ENCODE measurements around the gene ZNRF3. TPM values are rescaled to one million over a fixed set of nuclear protein-coding genes. Genes with fewer than 3 reads are reported as not detected.
A peak's percentile ranks its signal among the peaks of the same experiment; 100 is the strongest.
"Not testable (repeated sequence)": the region's sequence is repeated elsewhere in the genome, so short reads cannot be mapped to it uniquely, and the experiment has no call there.

The ZNRF3 gene
- total RNA-seq, 4 donors from 2014 or later = 6.1 to 23.2 (median 12.0) TPM

DNA sequence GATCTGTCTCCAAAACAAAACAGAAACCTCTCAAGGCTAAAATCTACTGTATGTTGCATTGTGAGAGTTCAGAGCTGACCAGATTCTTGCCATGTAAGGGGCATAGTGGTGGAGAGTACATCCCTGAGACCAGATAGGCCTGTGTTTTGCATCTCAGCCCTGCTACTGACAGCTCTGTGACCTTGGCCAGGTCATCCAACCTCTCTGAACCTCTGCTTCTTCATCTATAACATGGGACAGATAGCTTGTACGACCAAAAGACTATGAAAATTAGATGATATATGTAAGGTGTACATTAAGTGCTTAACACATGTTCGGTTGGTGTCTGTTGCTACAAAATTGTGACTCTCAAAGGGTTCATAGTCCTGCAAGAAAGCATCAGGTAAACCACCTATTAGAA, 22.9 kb downstream of the ZNRF3 start:
- TF ChIP-seq, protein P1, sequence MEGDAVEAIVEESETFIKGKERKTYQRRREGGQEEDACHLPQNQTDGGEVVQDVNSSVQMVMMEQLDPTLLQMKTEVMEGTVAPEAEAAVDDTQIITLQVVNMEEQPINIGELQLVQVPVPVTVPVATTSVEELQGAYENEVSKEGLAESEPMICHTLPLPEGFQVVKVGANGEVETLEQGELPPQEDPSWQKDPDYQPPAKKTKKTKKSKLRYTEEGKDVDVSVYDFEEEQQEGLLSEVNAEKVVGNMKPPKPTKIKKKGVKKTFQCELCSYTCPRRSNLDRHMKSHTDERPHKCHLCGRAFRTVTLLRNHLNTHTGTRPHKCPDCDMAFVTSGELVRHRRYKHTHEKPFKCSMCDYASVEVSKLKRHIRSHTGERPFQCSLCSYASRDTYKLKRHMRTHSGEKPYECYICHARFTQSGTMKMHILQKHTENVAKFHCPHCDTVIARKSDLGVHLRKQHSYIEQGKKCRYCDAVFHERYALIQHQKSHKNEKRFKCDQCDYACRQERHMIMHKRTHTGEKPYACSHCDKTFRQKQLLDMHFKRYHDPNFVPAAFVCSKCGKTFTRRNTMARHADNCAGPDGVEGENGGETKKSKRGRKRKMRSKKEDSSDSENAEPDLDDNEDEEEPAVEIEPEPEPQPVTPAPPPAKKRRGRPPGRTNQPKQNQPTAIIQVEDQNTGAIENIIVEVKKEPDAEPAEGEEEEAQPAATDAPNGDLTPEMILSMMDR (IDR thresholded peaks at IDR 0.05) = no peak
- no peak for TF ChIP-seq POLR2A (IDR thresholded peaks at IDR 0.05)
- Histone ChIP-seq H3K4me1 (peaks cover 10 to 11% of the 10 kb centered on the region in 2 donors), H3K36me3 (no peaks in the 10 kb centered on the region), H3K4me3 (no peak overlapping the region), H3K27ac (no peak overlapping the region), H3K9me3 (no peaks in the 10 kb centered on the region), H3K27me3 (no peaks in the 10 kb centered on the region)
- DNase-seq = no peak
- intact Hi-C loops (cut with DNase I; ENCODE audit: low total_unique reads) = no loop called here

DNA sequence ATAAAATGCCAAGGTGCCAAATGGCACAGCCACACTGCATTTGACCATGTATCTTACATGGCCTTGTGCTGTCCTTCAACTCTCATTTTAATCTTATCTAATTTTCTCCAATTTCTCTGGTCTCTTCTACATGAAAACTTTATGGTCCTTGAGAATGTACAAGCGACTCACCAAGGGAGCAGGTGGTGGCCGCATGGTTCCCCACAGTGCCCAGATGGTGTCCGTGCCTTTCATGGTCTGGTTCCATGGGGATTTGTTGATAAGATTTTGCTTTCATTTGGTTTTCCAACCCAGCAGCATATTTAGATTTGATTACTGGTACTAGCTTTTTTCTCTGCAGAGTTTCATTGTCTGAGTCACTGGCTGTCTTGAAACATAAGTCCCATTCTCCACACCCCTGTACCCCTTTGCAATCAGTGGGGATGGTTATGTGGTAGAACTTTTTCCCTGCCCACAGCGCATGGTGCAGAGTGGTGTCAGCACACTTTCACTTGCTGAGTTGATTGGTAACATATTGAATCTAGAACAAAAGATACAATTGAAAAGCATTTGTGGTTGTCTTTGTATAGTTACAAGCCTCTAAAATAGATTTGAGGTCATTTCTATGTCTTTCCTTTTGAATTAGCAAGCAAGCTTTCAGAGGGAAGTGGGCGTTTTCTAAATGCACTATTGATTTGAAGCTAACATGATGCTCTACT, 24.1 kb downstream of the ZNRF3 start:
- intact Hi-C loops (cut with DNase I; ENCODE audit: low total_unique reads) = no loop called here
- no peak overlapping the region for H3K27ac ChIP-seq
- H3K27me3 ChIP-seq = no peaks in the 10 kb centered on the region

DNA sequence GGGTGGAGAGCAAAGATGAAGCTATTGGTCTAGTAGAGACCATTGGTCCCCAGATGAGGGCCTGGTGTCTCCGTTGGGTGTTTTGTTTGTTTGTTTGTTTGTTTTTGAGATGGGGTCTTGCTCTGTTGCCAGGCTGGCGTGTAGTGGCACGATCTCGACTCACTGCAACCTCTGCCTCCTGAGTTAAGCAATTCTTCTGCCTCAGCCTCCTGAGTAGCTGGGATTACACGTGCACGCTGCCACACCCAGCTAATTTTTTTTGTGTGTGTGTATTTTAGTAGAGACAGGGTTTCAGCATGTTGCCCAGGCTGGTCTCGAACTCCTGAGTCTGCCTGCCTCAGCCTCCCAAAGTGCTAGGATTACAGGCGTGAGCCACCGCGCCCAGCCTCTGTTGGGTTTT, 25.4 kb downstream of the ZNRF3 start:
- H3K4me3 ChIP-seq; H3K27me3 ChIP-seq; H3K36me3 ChIP-seq; intact Hi-C loops (cut with DNase I; ENCODE audit: low total_unique reads); DNase-seq; H3K9me3 ChIP-seq; H3K27ac ChIP-seq: not testable (repeated sequence)
- H3K4me1 ChIP-seq = peaks cover 11 to 21% of the 10 kb centered on the region in 2 donors

More for the DNA sequence above, 24.1 kb downstream of the ZNRF3 start:
- no peak for DNase-seq
- peaks cover 11 to 21% of the 10 kb centered on the region in 2 donors for H3K4me1 ChIP-seq
- H3K36me3 ChIP-seq = no peaks in the 10 kb centered on the region
- TF ChIP-seq, protein P1 (IDR thresholded peaks at IDR 0.05) = no peak
- TF ChIP-seq POLR2A (IDR thresholded peaks at IDR 0.05) = no peak
- H3K4me3 ChIP-seq = no peak overlapping the region
- H3K9me3 ChIP-seq = no peaks in the 10 kb centered on the region

DNA sequence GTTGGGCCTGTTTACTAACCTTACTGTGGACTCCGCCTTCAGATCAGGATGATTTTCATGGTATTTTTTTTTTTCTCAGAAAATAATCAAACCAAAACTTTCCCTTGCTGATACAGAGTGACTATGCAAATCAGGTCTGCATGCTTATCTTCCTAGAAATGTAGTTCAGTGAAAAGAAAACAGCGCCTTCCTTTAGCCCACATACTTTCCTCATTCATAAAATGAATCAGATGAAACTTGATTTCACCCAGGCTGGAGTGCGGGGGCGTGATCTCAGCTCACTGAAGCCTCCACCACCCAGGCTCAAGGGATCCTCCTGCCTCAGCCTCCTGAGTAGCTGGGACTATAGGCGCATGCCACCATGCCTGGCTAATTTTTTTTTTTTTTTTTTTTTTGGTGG, 26.0 kb downstream of the ZNRF3 start:
- DNase-seq = no peak
- Histone ChIP-seq H3K27me3 (no peaks in the 10 kb centered on the region), H3K4me1 (peaks cover 6 to 19% of the 10 kb centered on the region in 2 donors), H3K4me3 (no peak overlapping the region), H3K27ac (no peak overlapping the region), H3K9me3 (no peaks in the 10 kb centered on the region), H3K36me3 (no peaks in the 10 kb centered on the region)
- intact Hi-C loops (cut with DNase I; ENCODE audit: low total_unique reads) = no loop called here
- TF ChIP-seq, protein P1 (IDR thresholded peaks at IDR 0.05) = no peak
- no peak for TF ChIP-seq POLR2A (IDR thresholded peaks at IDR 0.05)

DNA sequence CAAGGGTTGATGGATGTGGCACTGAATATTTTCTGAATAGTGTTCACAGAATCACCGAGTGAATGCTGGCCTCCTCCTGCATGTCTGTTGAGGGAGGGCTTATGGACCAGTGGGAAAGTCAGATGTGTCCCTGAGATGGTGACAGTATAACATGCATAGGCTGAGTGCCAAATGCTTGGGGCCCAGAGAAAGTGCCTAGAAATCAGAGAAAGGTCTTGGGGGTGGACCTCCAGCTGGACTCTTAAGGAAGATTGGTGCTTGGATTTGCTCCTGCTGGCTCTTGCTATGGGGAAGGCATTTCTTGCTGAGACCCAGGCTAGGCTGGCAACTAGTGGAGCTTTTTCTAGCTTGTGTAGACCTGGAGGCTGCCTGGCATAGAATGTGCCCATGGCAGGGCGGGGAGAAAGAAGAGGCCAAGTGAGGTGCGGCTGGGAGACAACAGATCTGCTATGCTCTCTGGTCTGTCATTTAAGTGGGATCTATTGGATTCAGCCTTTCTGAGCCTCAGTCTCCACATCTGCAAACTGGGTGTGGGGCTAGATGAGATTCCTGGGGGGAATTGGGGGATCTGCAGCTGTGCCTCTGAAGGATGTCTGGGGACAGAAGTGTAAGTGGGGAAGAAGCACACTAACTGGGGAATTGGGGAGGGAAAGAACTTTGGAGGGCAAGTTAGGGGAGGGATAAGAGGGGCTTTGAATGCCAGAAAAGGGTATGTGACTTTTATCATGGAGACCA, 27.4 kb downstream of the ZNRF3 start:
- Histone ChIP-seq H3K27me3 (no peaks in the 10 kb centered on the region), H3K27ac (peak overlapping the region; percentile 66 to 71), H3K36me3 (no peaks in the 10 kb centered on the region), H3K9me3 (no peaks in the 10 kb centered on the region), H3K4me3 (no peak overlapping the region), H3K4me1 (peaks cover 0 to 12% of the 10 kb centered on the region in 2 donors)
- no peak for TF ChIP-seq POLR2A (IDR thresholded peaks at IDR 0.05)
- TF ChIP-seq, protein P1 (IDR thresholded peaks at IDR 0.05) = no peak
- intact Hi-C loops (cut with DNase I; ENCODE audit: low total_unique reads) = no loop called here
- no peak for DNase-seq

Measured in uterus (tissue), 4 donors.